HFF-Myc (cell line): Measurements from ENCODE around the gene FOXA2.

Experiments used
- DNase-seq: peaks from one replicate; pipeline ENCODE4 v3.0.0-alpha.2; 2011; ENCODE audit warnings: low read depth; ENCODE audit errors: extremely low read depth
- H3K4me3 ChIP-seq: replicated peaks from 2 replicates; pipeline ENCODE4 v1.5.1; 2011; ENCODE audit warnings: low read depth, mild to moderate bottlenecking, control low read depth, low read length
- TF ChIP-seq, protein P1 (sequence below): IDR thresholded peaks from 2 replicates; pipeline ENCODE4 v1.5.1; 2012; ENCODE audit warnings: mild to moderate bottlenecking, low read depth, low read length, control low read depth; ENCODE audit errors: missing control alignments

Gene FOXA2

DNA sequence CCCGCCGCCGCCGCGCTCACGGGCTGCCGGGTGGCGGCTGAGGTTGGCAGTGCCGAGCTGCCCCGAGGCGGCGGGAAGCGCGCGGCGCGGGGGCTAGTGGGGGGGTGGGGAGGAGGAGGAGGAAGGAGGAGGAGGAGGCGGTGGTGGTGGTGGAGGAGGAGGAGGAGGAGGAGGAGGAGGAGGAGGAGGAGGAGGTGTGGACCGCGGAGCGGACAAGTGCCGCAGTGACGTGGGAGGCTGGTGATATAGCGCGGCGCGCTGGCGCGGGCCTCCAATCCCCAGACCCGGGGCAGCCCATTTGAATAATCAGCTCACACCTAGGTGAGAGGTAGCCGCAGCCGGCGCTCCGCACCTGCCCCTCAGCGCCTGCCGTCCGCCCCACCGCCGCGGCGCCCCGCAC, at the start of gene FOXA2:
TSS of gene FOXA2 (minus strand) at position 51 of the 400 bp plus-strand sequence. CDS start 294 bp downstream, outside the sequence.
- TF ChIP-seq, protein P1, sequence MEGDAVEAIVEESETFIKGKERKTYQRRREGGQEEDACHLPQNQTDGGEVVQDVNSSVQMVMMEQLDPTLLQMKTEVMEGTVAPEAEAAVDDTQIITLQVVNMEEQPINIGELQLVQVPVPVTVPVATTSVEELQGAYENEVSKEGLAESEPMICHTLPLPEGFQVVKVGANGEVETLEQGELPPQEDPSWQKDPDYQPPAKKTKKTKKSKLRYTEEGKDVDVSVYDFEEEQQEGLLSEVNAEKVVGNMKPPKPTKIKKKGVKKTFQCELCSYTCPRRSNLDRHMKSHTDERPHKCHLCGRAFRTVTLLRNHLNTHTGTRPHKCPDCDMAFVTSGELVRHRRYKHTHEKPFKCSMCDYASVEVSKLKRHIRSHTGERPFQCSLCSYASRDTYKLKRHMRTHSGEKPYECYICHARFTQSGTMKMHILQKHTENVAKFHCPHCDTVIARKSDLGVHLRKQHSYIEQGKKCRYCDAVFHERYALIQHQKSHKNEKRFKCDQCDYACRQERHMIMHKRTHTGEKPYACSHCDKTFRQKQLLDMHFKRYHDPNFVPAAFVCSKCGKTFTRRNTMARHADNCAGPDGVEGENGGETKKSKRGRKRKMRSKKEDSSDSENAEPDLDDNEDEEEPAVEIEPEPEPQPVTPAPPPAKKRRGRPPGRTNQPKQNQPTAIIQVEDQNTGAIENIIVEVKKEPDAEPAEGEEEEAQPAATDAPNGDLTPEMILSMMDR: no peak
- no peak within 1 kb of the TSS for H3K4me3 ChIP-seq
- DNase-seq: no peak

DNA sequence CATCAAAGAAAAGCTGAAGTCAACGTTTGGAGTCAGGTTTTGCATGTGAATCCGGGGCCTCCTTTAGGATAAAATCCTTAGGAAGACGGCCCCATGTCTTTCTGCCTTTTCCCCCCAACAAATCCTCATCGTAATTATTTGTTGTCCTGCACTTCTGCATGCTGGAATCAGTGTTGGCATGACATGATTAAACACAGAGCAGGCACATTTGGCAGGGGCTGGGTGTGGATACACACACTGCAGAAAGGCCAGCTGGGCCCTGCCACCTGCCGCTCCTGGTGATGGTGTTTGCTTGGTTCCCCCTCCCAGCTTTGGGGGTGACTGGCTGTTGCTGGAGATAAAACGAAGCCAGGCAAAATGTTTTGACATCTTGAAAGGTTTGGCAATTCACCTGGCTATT, 46.3 kb upstream of the FOXA2 start:
- TF ChIP-seq, protein P1: no peak
- H3K4me3 ChIP-seq: no peak overlapping the region
- no peak for DNase-seq

GRCh38 chr20:22629927-22630326, 45.6 kb upstream of the FOXA2 start:
- TF ChIP-seq, protein P1: no peak
- DNase-seq: no peak
- no peak overlapping the region for H3K4me3 ChIP-seq

DNA sequence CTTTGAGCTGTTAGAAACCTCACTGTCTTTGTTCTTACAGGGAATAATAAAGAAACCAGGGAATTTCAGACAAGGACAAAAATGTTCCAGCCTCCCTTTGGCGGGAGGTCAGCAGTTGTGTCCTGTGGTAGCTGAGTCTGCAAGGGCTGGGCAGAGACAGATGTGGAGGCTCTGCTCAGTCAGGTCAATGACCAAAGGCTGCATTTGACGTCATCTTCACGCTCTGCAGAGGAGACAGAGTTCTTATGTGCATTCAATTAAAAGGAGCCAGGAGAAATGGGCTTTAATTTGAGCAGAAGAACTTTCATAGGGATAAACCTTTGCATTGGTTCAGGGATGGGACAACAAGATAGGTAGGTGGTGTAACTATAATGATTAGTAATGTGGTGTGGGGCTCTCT, 45.1 kb upstream of the FOXA2 start:
- DNase-seq: no peak
- TF ChIP-seq, protein P1: no peak
- no peak overlapping the region for H3K4me3 ChIP-seq

DNA sequence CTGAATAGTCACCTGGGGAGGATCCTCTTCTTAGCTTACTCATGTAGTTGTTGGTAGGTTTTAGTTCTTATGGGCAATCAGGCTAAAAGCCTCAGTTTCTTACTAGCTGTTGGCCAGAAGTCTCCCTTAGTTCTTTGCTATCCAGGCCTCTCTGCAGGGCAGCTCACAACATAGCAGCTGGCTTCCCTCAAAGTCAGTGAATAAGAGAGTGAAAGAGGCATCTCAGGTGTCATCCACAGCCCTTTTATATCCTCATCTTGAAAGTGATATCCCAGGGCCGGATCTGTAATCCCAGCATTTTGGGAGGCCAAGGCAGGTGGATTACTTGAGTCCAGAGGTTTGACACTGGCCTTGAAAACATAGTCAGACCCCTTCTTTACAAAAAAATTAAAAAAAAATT, 42.1 kb upstream of the FOXA2 start:
- no peak for DNase-seq
- TF ChIP-seq, protein P1: no peak
- no peak overlapping the region for H3K4me3 ChIP-seq

- no peak for DNase-seq
- TF ChIP-seq, protein P1: no peak
- H3K4me3 ChIP-seq: no peak overlapping the region
Observed at GRCh38 chr20:22623211-22623610, 38.8 kb upstream of the FOXA2 start.

DNA sequence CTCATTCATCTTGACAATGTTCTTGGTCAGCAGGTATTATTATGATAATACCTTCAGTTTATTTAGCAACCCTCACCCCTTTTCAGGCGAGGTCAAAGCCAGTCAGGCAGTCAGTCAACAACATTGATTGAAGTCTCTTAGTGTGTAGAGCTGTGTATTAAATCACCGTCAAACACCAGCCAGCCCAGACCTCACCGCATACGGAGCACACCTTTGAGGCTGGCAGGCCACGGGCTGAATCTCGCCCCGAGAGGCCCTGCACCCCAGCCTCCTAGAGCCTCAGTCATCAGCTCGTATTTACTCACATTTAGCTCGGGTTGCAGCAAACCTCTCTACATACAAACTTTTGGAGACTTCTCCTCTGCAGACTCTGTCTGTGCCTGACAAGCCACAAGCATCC, 36.0 kb upstream of the FOXA2 start:
- H3K4me3 ChIP-seq: no peak overlapping the region
- TF ChIP-seq, protein P1: no peak
- DNase-seq: no peak
